GM12874 (cell line): ENCODE measurements around the gene GTSE1.

ENCODE experiments used
- CTCF ChIP-seq: IDR thresholded peaks from 2 replicates; pipeline ENCODE4 v1.5.1; 2011; ENCODE audit warnings: low read depth, mild to moderate bottlenecking, control low read depth, low read length, moderate library complexity; ENCODE audit not compliant: insufficient read depth

The GTSE1 gene

GRCh38 chr22:46256358-46256958, 40.2 kb upstream of the GTSE1 start:
- no peak for TF ChIP-seq CTCF

GRCh38 chr22:46259374-46259773, 37.3 kb upstream of the GTSE1 start:
- no peak for TF ChIP-seq CTCF

GRCh38 chr22:46260038-46260437, 36.6 kb upstream of the GTSE1 start:
- no peak for TF ChIP-seq CTCF

GRCh38 chr22:46262449-46263215, 34.0 kb upstream of the GTSE1 start:
- TF ChIP-seq CTCF, result no peak

GRCh38 chr22:46263216-46263590, 33.5 kb upstream of the GTSE1 start, which contains the start of gene PKDREJ:
Gene PKDREJ (minus strand): TSS chr22:46263343. CDS start chr22:46263322, 21 bp downstream.
- TF ChIP-seq CTCF, result no peak

- no peak for TF ChIP-seq CTCF
Observed at GRCh38 chr22:46267431-46268279, 29.0 kb upstream of the GTSE1 start, which contains the start of gene TTC38. Gene TTC38 (plus strand): TSS chr22:46268008. CDS start chr22:46268040, 32 bp downstream.

GRCh38 chr22:46269564-46269963, 27.1 kb upstream of the GTSE1 start:
- no peak for TF ChIP-seq CTCF
